Gastroesophageal sphincter (tissue), 3 donors: Measurements from ENCODE around the gene FHOD3.

ENCODE experiments used
- EP300 ChIP-seq: sonication (generic); formaldehyde crosslinking; IDR thresholded peaks from one replicate; pipeline ENCODE4 v1.6.1; 2017; ENCODE audit warnings: antibody characterized with exemption, mild to moderate bottlenecking
- POLR2A ChIP-seq, 2 donors: fragments of 450-650 bp; IDR thresholded peaks; one replicate each; pipeline ENCODE4 v1.6.1; 2017; ENCODE audit warnings: antibody characterized with exemption in 2 of 2, mild to moderate bottlenecking in 2 of 2, moderate library complexity in 1 of 2
- TF ChIP-seq, protein P1 (sequence below), 4 experiments: fragments of 200-600 bp in 2 of 4; fragments of 450-650 bp in 2 of 4; sonication (generic) in 1 of 4; IDR thresholded peaks; one replicate each; pipeline ENCODE4 v1.5.1; 2017 to 2019; ENCODE audit warnings: antibody characterized with exemption in 4 of 4, mild to moderate bottlenecking in 2 of 4, moderate library complexity in 2 of 4

DNA sequence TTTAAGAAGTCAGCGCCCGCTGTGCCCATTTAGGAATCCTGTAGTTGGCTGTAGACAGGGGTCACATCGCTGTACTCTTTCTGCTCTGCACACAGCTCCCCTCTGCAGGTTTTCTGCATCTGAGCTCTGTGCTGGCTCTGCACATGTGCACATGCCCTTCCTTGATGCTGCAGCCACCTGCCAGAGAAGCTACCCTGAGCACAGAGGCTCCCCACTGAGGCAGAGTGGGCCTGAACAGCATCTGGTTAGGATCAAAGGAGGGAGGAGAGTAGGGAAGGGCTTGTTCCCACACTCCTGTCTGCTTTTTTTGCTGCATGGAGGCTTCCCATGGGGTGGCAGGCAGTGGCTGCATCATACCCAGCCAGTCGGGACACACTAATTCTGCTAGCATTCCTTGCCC is 238.9 kb downstream of the FHOD3 start:
- TF ChIP-seq, protein P1, sequence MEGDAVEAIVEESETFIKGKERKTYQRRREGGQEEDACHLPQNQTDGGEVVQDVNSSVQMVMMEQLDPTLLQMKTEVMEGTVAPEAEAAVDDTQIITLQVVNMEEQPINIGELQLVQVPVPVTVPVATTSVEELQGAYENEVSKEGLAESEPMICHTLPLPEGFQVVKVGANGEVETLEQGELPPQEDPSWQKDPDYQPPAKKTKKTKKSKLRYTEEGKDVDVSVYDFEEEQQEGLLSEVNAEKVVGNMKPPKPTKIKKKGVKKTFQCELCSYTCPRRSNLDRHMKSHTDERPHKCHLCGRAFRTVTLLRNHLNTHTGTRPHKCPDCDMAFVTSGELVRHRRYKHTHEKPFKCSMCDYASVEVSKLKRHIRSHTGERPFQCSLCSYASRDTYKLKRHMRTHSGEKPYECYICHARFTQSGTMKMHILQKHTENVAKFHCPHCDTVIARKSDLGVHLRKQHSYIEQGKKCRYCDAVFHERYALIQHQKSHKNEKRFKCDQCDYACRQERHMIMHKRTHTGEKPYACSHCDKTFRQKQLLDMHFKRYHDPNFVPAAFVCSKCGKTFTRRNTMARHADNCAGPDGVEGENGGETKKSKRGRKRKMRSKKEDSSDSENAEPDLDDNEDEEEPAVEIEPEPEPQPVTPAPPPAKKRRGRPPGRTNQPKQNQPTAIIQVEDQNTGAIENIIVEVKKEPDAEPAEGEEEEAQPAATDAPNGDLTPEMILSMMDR (IDR thresholded peaks at IDR 0.05) = no peak
- TF ChIP-seq POLR2A (IDR thresholded peaks at IDR 0.05) (no peak), EP300 (no peak)
